Fibroblast of pulmonary artery (primary cell): ENCODE results near the gene LRRIQ3.

Experiments used
- DNase-seq: peaks from one replicate; pipeline ENCODE4 v3.0.0-alpha.2; 2010; ENCODE audit warnings: low read depth
- H3K4me3 ChIP-seq: replicated peaks from 2 replicates; pipeline ENCODE4 v1.5.1; 2011; ENCODE audit warnings: low read depth, mild to moderate bottlenecking, control low read depth, low read length, moderate library complexity
- CTCF ChIP-seq: IDR thresholded peaks from 2 replicates; pipeline ENCODE4 v1.5.1; 2011; ENCODE audit warnings: mild to moderate bottlenecking, control low read depth, low read length, inconsistent platforms; ENCODE audit errors: missing control alignments

Gene LRRIQ3

DNA sequence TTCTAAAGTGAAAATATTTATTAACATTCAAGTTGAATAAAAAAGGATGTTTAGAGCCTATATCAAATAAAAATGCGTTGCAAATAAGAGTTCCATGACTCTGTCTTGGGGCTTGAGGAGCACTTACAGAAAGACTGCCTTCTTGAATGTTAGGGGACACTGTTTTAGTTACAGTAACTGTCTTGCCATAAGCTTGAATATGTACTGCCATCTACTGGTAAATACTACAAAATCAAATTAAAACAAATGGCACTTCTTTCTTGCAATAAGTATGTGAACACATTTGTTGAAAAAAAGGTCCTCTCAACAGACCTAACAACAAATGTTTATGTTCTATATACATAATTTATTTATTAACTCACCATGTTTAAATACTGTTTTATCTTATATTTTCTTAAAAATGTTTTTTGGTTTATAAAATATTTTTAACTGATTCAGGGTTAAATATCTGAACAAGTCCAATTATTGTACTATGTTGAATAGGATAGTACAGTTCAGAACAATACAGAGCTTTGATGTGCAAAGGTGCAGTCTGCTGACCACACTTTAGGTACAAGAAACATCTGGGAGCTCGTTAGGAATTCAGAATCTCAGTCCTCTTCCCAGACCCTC is 199.5 kb downstream of the LRRIQ3 start:
- peak; percentile 44 for TF ChIP-seq CTCF
- DNase-seq: peak; percentile 54
- no peak overlapping the region for H3K4me3 ChIP-seq

DNA sequence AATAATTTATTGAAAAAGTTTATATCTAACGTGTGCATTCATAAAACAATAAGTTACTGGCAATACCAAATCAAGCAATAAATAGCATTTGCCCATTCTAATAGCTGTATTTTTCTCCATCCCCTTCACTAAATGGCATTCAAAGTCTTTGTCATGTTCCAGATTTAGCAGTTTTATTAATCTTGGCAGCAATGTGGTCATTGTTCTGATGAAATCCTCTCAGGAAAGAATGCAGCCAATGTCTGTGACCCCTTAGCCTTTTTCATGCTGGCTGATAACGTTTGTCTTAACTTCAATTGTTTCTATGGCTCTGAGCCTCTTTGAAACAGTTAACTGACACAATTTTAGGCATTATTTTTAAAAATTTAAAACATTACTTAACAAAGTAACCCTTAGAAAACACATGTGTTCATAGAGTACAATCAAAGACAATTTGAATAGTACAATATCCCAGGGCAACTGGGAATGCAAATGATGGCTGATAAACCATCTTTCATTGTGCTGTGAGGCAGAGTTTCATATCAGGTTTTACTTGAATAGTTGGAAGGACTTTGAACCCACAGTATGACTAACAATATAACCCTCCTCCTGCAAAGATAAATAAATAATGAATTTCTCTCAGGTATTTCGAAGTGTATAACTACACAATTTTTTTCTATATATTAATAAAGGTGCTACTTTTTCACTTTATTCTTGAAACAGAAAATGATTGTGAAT is 217.5 kb downstream of the LRRIQ3 start:
- no peak for TF ChIP-seq CTCF
- no peak overlapping the region for H3K4me3 ChIP-seq
- peak; percentile 31 for DNase-seq

DNA sequence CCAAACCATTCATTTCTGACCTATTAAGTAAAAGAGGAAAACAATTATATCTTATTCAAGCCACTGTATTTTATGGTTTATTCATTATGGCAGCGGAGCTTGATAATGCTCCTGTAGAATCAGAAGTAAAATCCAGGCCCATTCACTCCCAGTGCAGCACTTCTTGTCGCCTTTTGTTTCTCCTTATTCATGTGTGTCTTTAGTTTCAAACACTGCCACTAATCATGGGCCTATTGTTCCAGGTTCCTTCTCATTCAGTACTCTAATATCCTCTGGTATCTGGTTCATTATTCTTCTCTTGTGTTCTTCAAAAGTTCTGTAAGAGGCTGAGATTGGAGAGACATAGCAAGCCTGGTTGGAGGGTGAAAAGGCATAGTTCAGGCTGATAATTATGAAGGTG is 218.3 kb downstream of the LRRIQ3 start:
- DNase-seq: no peak
- TF ChIP-seq CTCF: no peak
- no peak overlapping the region for H3K4me3 ChIP-seq

GRCh38 chr1:73978964-73979363 is 219.0 kb downstream of the LRRIQ3 start:
- DNase-seq: no peak
- no peak overlapping the region for H3K4me3 ChIP-seq
- no peak for TF ChIP-seq CTCF
